CD14-positive monocyte (primary cell): Measurements from ENCODE around the gene KCNQ1. TPM values are rescaled to one million over a fixed set of nuclear protein-coding genes. Genes with fewer than 3 reads are reported as not detected.
A peak's percentile ranks its signal among the peaks of the same experiment; 100 is the strongest.

Source experiments
- DNase-seq, 3 donors: peaks; one replicate each; pipeline ENCODE4 v3.0.0-alpha.2; 2011 to 2022
- H2AFZ ChIP-seq: 2 replicates; pipeline ENCODE4 v1.6.0; 2012; ENCODE audit warnings: mild to moderate bottlenecking, low read depth, low read length, inconsistent platforms; ENCODE audit not compliant: insufficient read depth, poor library complexity, severe bottlenecking
- H3K27ac ChIP-seq, 2 donors: 1 replicate in 1 of 2; 2 replicates in 1 of 2; pipeline ENCODE4 v1.5.1; 2012 to 2013; ENCODE audit warnings: low read length in 2 of 2, control low read depth in 1 of 2, inconsistent platforms in 1 of 2, low read depth in 1 of 2, mild to moderate bottlenecking in 1 of 2
- H3K27me3 ChIP-seq, 2 donors: one replicate each; pipeline versions ENCODE4 v1.6.0 to v1.6.1; 2011 to 2013; ENCODE audit warnings: low read length in 2 of 2; ENCODE audit not compliant: control insufficient read depth in 2 of 2, insufficient read depth in 2 of 2
- H3K36me3 ChIP-seq, 2 donors: replicated peaks in 1 of 2; 1 replicate in 1 of 2; 2 replicates in 1 of 2; pipeline versions ENCODE4 v1.5.1 to v1.6.1; 2012 to 2013; ENCODE audit warnings: low read length in 2 of 2, control low read depth in 1 of 2, inconsistent platforms in 1 of 2, mild to moderate bottlenecking in 1 of 2; ENCODE audit not compliant: insufficient read depth in 2 of 2, control insufficient read depth in 1 of 2
- H3K4me1 ChIP-seq, 2 donors: 1 replicate in 1 of 2; 2 replicates in 1 of 2; pipeline versions ENCODE4 v1.5.1 to v1.6.1; 2012 to 2013; ENCODE audit warnings: low read length in 2 of 2, control low read depth in 1 of 2, inconsistent platforms in 1 of 2, mild to moderate bottlenecking in 1 of 2, moderate library complexity in 1 of 2; ENCODE audit not compliant: insufficient read depth in 2 of 2, control insufficient read depth in 1 of 2
- H3K4me2 ChIP-seq: replicated peaks from 2 replicates; pipeline ENCODE3; 2012; ENCODE audit warnings: low read length, moderate library complexity, mild to moderate bottlenecking; ENCODE audit not compliant: poor library complexity, severe bottlenecking; ENCODE audit errors: extremely low read depth
- H3K4me3 ChIP-seq, 3 experiments: fragments of 200-600 bp in 1 of 3; sonication (generic) in 1 of 3; replicated peaks in 1 of 3; 1 replicate in 2 of 3; 2 replicates in 1 of 3; pipeline ENCODE4 v1.5.1; 2011 to 2013; ENCODE audit warnings: low read length in 3 of 3, mild to moderate bottlenecking in 3 of 3, control low read depth in 2 of 3, low read depth in 2 of 3, inconsistent platforms in 1 of 3, moderate library complexity in 1 of 3
- H3K79me2 ChIP-seq: 2 replicates; pipeline ENCODE4 v1.6.0; 2012; ENCODE audit warnings: mild to moderate bottlenecking, control low read depth, inconsistent platforms, low read length, moderate library complexity; ENCODE audit not compliant: insufficient read depth
- H3K9ac ChIP-seq: 2 replicates; pipeline ENCODE4 v1.6.0; 2017; ENCODE audit warnings: low read length, mild to moderate bottlenecking; ENCODE audit not compliant: insufficient read depth, poor library complexity, severe bottlenecking
- H3K9me3 ChIP-seq, 2 donors: replicated peaks in 1 of 2; 1 replicate in 1 of 2; 2 replicates in 1 of 2; pipeline versions ENCODE4 v1.5.1 to v1.6.1; 2012 to 2013; ENCODE audit warnings: low read length in 2 of 2, control low read depth in 1 of 2; ENCODE audit not compliant: control insufficient read depth in 1 of 2, insufficient read depth in 1 of 2
- H4K20me1 ChIP-seq: 2 replicates; pipeline ENCODE4 v1.6.0; 2012; ENCODE audit warnings: mild to moderate bottlenecking, low read length, control low read depth, moderate library complexity; ENCODE audit not compliant: insufficient read depth
- H3K27ac Mint-ChIP-seq, 7 donors: one replicate each; pipeline ENCODE4 v1.8.0; 2020; ENCODE audit warnings: mild to moderate bottlenecking in 7 of 7, mixed read lengths in 7 of 7, moderate library complexity in 6 of 7, inconsistent platforms in 2 of 7
- H3K27me3 Mint-ChIP-seq, 3 donors: one replicate each; pipeline ENCODE4 v1.8.0; 2021 to 2022; ENCODE audit warnings: low read depth in 3 of 3, mild to moderate bottlenecking in 3 of 3, mixed read lengths in 3 of 3, moderate library complexity in 3 of 3, inconsistent platforms in 1 of 3
- H3K36me3 Mint-ChIP-seq, 2 donors: one replicate each; pipeline ENCODE4 v1.8.0; 2020; ENCODE audit warnings: mixed read lengths in 2 of 2, inconsistent platforms in 1 of 2, mild to moderate bottlenecking in 1 of 2
- H3K4me1 Mint-ChIP-seq: one replicate; pipeline ENCODE4 v1.8.0; 2020; ENCODE audit warnings: mild to moderate bottlenecking, mixed read lengths
- H3K4me3 Mint-ChIP-seq, 2 donors: one replicate each; pipeline ENCODE4 v1.8.0; 2020; ENCODE audit warnings: mild to moderate bottlenecking in 2 of 2, mixed read lengths in 2 of 2, moderate library complexity in 1 of 2
- H3K9me3 Mint-ChIP-seq, 7 donors: one replicate each; pipeline ENCODE4 v1.8.0; 2020 to 2022; ENCODE audit warnings: mixed read lengths in 7 of 7, mild to moderate bottlenecking in 6 of 7, moderate library complexity in 6 of 7, inconsistent platforms in 2 of 7
- CTCF ChIP-seq: fragments of 200-600 bp; IDR thresholded peaks from one replicate; pipeline ENCODE4 v1.8.0; 2022; ENCODE audit warnings: antibody characterized with exemption, mild to moderate bottlenecking
- WGBS: methylation state at CpG from one replicate; pipeline ENCODE4 v1.1.5; 2013; ENCODE audit warnings: missing lambda C conversion rate; ENCODE audit not compliant: insufficient coverage; 5-methylcytosine and 5-hydroxymethylcytosine counted together
- intact Hi-C, 2 donors: fragments of 100-400 bp; cut with micrococcal nuclease; formaldehyde crosslinking; loops; one replicate each; pipeline versions ENCODE4 v1.15.0 to v1.15.1; 2023
- polyA plus RNA-seq, 3 donors: library from polyadenylated mRNA; depleted of rRNA in 1 of 3; unstranded in 2 of 3; stranded (reverse) in 1 of 3; fragments of 300-500 nt in 2 of 3; fragments of >200 nt in 1 of 3; fragmentation: Illumina TruSeq in 2 of 3; gene quantifications; 1 replicate in 2 of 3; 2 replicates in 1 of 3; pipeline ENCODE4 v1.2.3, GENCODE V29; 2012 to 2021

The KCNQ1 gene
- polyA plus RNA-seq, 3 donors, result 14.9 to 31.8 (median 21.6) TPM

- H3K27ac Mint-ChIP-seq, result peak overlapping the region in 1 of 7 donors; percentile 26
- no peak for TF ChIP-seq CTCF
- H3K79me2 ChIP-seq, result no peaks in the 10 kb centered on the region
- H3K36me3 Mint-ChIP-seq, result peaks cover 19 to 44% of the 10 kb centered on the region in 2 donors
- no peaks in the 10 kb centered on the region for H3K9me3 Mint-ChIP-seq
- H3K27ac ChIP-seq, result no peak overlapping the region
- no peaks in the 10 kb centered on the region for H3K27me3 Mint-ChIP-seq
- H3K27me3 ChIP-seq, result no peaks in the 10 kb centered on the region
- no peaks in the 10 kb centered on the region for H3K4me1 Mint-ChIP-seq
- H3K4me1 ChIP-seq, result no peaks in the 10 kb centered on the region
- intact Hi-C loops, result no loop called here
- WGBS, result 81% methylated on average over 22 of the region's 33 CpGs
- no peak overlapping the region for H3K4me3 ChIP-seq
- no peak overlapping the region for H3K4me2 ChIP-seq
- no peak overlapping the region for H3K4me3 Mint-ChIP-seq
- H3K36me3 ChIP-seq, result peaks cover 48 to 70% of the 10 kb centered on the region in 2 donors
- no peak overlapping the region for H2AFZ ChIP-seq
- no peak overlapping the region for H3K9ac ChIP-seq
- peaks cover 84% of the 10 kb centered on the region for H4K20me1 ChIP-seq
- no peaks in the 10 kb centered on the region for H3K9me3 ChIP-seq
- no peak for DNase-seq
Measured at GRCh38 chr11:2582946-2583604, 138.3 kb downstream of the KCNQ1 start.

GRCh38 chr11:2583605-2583958 lies 138.8 kb downstream of the KCNQ1 start:
- Histone ChIP-seq H3K27ac (no peak overlapping the region), H3K27me3 (no peaks in the 10 kb centered on the region), H2AFZ (no peak overlapping the region), H3K79me2 (no peaks in the 10 kb centered on the region), H3K4me1 (no peaks in the 10 kb centered on the region), H3K9ac (no peak overlapping the region), H3K4me3 (no peak overlapping the region), H3K36me3 (peaks cover 49 to 72% of the 10 kb centered on the region in 2 donors), H4K20me1 (peaks cover 83% of the 10 kb centered on the region), H3K4me2 (no peak overlapping the region), H3K9me3 (no peaks in the 10 kb centered on the region)
- TF ChIP-seq CTCF, result no peak
- Mint-ChIP-seq H3K27ac (no peak overlapping the region), H3K36me3 (peaks cover 22 to 49% of the 10 kb centered on the region in 2 donors), H3K27me3 (no peaks in the 10 kb centered on the region), H3K4me3 (no peak overlapping the region), H3K4me1 (no peaks in the 10 kb centered on the region), H3K9me3 (no peaks in the 10 kb centered on the region)
- intact Hi-C loops, result no loop called here
- 97% methylated on average over 6 of the region's 6 CpGs for WGBS
- no peak for DNase-seq
